Measurements from ENCODE around the gene PRKAA2. TPM values are rescaled to one million over a fixed set of nuclear protein-coding genes. Genes with fewer than 3 reads are reported as not detected.

Gene PRKAA2
- total RNA-seq (2022; extraction: Qiagen RNA extraction), result 1.5 to 2.3 TPM (median 1.8 TPM) in 5 replicates

GRCh38 chr1:56644919-56645676 lies at the start of gene PRKAA2:
Gene PRKAA2 (plus strand): TSS chr1:56645314. CDS start chr1:56645388, 74 bp downstream.

Other genes with a start within 250 kb of the PRKAA2 start
- gene PLPP3, start 65.8 kb upstream of the PRKAA2 start, total RNA-seq (2022; extraction: Qiagen RNA extraction), result 24.6 to 31.4 TPM (median 27.6 TPM) in 5 replicates
- not detected in 5 replicates for gene FYB2, start 174.1 kb downstream of the PRKAA2 start, total RNA-seq (2022; extraction: Qiagen RNA extraction)
- gene C8A, start 209.5 kb downstream of the PRKAA2 start, total RNA-seq (2022; extraction: Qiagen RNA extraction), result not detected in 5 replicates

Data from A549 treated with Hydrocortisone at 1 μM for 4 hours (cell line).